HG03378 (cell line): ENCODE results near the gene ASH1L.
"Not testable (repeated sequence)": the region's sequence is repeated elsewhere in the genome, so short reads cannot be mapped to it uniquely, and the experiment has no call there.

ENCODE experiments used
- ATAC-seq: cut with Tn5 transposase; IDR thresholded peaks from one replicate; pipeline ENCODE4 v1.9.1; 2021; ENCODE audit warnings: mild to moderate bottlenecking, moderate library complexity; ENCODE audit not compliant: unreplicated experiment

Gene ASH1L

GRCh38 chr1:155455588-155456195, 106.9 kb downstream of the ASH1L start:
- ATAC-seq: no peak

- ATAC-seq: no peak
Observed at GRCh38 chr1:155454096-155454495, 108.5 kb downstream of the ASH1L start.

GRCh38 chr1:155453141-155453540, 109.5 kb downstream of the ASH1L start:
- no peak for ATAC-seq

- no peak for ATAC-seq
Observed at GRCh38 chr1:155451199-155451598, 111.4 kb downstream of the ASH1L start.

GRCh38 chr1:155442431-155442830, 120.2 kb downstream of the ASH1L start:
- not testable (repeated sequence) for ATAC-seq

- no peak for ATAC-seq
Observed at GRCh38 chr1:155437405-155437804, 125.2 kb downstream of the ASH1L start.

GRCh38 chr1:155433831-155434389, 128.7 kb downstream of the ASH1L start:
- not testable (repeated sequence) for ATAC-seq

- not testable (repeated sequence) for ATAC-seq
Observed at GRCh38 chr1:155433128-155433830, 129.3 kb downstream of the ASH1L start.

GRCh38 chr1:155424091-155424490, 138.5 kb downstream of the ASH1L start:
- ATAC-seq: no peak

GRCh38 chr1:155420788-155421187, 141.8 kb downstream of the ASH1L start:
- no peak for ATAC-seq

GRCh38 chr1:155411840-155412239, 150.8 kb downstream of the ASH1L start:
- ATAC-seq: not testable (repeated sequence)

- ATAC-seq: no peak
Observed at GRCh38 chr1:155410931-155411330, 151.7 kb downstream of the ASH1L start.

- ATAC-seq: no peak
Observed at GRCh38 chr1:155396874-155397476, 165.6 kb downstream of the ASH1L start.

GRCh38 chr1:155392898-155393411, 169.6 kb downstream of the ASH1L start:
- no peak for ATAC-seq

GRCh38 chr1:155389826-155390225, 172.8 kb downstream of the ASH1L start:
- no peak for ATAC-seq

- ATAC-seq: not testable (repeated sequence)
Observed at GRCh38 chr1:155385836-155386235, 176.8 kb downstream of the ASH1L start.

- ATAC-seq: no peak
Observed at GRCh38 chr1:155383406-155383805, 179.2 kb downstream of the ASH1L start.

- ATAC-seq: no peak
Observed at GRCh38 chr1:155379631-155380090, 182.9 kb downstream of the ASH1L start.

- no peak for ATAC-seq
Observed at GRCh38 chr1:155379180-155379579, 183.4 kb downstream of the ASH1L start.

GRCh38 chr1:155360051-155360450, 202.6 kb downstream of the ASH1L start:
- ATAC-seq: no peak

GRCh38 chr1:155352631-155353030, 210.0 kb downstream of the ASH1L start:
- ATAC-seq: no peak
